ENCODE measurements around the gene TTC29. TPM values are rescaled to one million over a fixed set of nuclear protein-coding genes. Genes with fewer than 3 reads are reported as not detected.
A peak's percentile ranks its signal among the peaks of the same experiment; 100 is the strongest.

The TTC29 gene
- total RNA-seq, 1 donor from 2014 or later = 0.56 TPM

DNA sequence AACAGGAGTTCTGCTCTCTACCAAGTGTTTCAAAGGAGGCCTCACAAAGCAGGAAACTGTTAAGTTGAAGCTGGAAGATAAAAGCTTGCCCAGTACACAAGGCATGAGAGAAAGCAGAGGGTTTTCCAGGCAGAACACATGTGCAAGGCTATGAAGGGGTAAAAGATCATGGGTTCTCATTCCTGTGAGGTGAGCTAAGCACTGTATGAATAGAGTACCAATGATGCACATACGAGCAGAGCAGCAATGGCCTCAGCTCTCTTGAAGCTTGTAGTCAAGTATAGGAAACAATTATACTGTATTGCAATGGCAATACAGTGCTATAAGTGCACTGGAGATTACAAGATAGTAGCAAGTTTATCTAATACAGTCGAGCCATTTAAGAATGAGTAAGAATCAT is 18.0 kb downstream of the TTC29 start:
- Mint-ChIP-seq H3K9me3 (no peaks in the 10 kb centered on the region), H3K27me3 (ENCODE audit: low read depth) (peaks cover 4% of the 10 kb centered on the region), H3K36me3 (no peaks in the 10 kb centered on the region), H3K4me3 (no peak overlapping the region), H3K4me1 (no peaks in the 10 kb centered on the region), H3K27ac (no peak overlapping the region)
- TF ChIP-seq, protein P1, sequence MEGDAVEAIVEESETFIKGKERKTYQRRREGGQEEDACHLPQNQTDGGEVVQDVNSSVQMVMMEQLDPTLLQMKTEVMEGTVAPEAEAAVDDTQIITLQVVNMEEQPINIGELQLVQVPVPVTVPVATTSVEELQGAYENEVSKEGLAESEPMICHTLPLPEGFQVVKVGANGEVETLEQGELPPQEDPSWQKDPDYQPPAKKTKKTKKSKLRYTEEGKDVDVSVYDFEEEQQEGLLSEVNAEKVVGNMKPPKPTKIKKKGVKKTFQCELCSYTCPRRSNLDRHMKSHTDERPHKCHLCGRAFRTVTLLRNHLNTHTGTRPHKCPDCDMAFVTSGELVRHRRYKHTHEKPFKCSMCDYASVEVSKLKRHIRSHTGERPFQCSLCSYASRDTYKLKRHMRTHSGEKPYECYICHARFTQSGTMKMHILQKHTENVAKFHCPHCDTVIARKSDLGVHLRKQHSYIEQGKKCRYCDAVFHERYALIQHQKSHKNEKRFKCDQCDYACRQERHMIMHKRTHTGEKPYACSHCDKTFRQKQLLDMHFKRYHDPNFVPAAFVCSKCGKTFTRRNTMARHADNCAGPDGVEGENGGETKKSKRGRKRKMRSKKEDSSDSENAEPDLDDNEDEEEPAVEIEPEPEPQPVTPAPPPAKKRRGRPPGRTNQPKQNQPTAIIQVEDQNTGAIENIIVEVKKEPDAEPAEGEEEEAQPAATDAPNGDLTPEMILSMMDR (IDR thresholded peaks at IDR 0.05; ENCODE audit: unreplicated experiment) = no peak
- no peak for DNase-seq (ENCODE audit: low spot score in 2 of 2, unreplicated experiment in 2 of 2)

DNA sequence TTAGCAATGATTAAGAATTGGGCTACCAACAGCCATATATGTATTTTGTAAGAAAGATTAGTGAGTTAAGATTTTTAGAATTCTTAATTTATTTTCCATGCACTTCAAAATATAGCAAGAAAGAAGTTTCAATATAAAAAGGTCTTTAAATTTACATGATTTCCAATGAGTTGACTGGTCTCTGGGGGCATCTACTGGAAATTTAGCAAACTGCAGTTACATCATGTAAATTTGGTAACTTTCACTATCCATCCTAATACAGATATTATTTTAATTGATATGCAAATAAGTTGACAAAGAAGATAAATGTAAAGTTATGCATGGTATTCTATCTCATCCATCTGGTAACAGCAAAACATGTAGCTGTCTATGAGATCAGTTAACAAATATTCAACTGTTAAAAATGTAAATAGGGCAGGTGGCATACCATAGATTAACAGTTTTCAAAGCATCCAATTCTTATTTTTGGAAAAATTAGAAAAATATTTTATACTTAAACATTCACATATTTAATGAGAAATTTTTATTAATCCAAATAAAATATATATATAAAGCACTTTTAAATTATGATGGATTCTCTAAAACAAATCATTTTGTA is 29.1 kb downstream of the TTC29 start:
- H3K4me1 Mint-ChIP-seq = no peaks in the 10 kb centered on the region
- TF ChIP-seq, protein P1 (IDR thresholded peaks at IDR 0.05; ENCODE audit: unreplicated experiment) = peak; percentile 73
- H3K36me3 Mint-ChIP-seq = no peaks in the 10 kb centered on the region
- no peaks in the 10 kb centered on the region for H3K9me3 Mint-ChIP-seq
- H3K4me3 Mint-ChIP-seq = no peak overlapping the region
- H3K27ac Mint-ChIP-seq = no peak overlapping the region
- H3K27me3 Mint-ChIP-seq (ENCODE audit: low read depth) = peaks cover 23% of the 10 kb centered on the region
- DNase-seq (ENCODE audit: low spot score in 2 of 2, unreplicated experiment in 2 of 2) = no peak

DNA sequence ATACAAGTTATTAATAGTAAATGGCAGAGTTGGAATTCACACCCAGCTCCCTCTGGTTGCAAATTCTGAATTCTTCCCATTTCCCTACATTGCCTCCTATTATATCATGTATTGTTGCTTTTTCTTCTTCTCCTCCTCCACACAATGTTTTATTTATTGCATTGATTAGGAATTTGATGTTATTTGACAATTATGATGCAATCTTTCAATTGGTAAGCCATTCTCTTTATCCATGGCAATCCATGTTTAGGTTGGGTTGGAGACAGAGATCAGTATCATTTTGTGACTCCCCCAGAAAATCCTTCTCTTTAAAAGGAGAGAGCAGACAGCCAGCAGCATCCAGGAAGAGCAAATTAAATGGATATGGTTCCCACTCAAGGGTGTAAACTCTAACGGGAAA is 30.5 kb downstream of the TTC29 start:
- H3K27me3 Mint-ChIP-seq (ENCODE audit: low read depth) = peaks cover 25% of the 10 kb centered on the region
- TF ChIP-seq, protein P1 (IDR thresholded peaks at IDR 0.05; ENCODE audit: unreplicated experiment) = no peak
- no peaks in the 10 kb centered on the region for H3K36me3 Mint-ChIP-seq
- no peak overlapping the region for H3K27ac Mint-ChIP-seq
- H3K9me3 Mint-ChIP-seq = no peaks in the 10 kb centered on the region
- DNase-seq (ENCODE audit: low spot score in 2 of 2, unreplicated experiment in 2 of 2) = no peak
- H3K4me3 Mint-ChIP-seq = no peak overlapping the region
- H3K4me1 Mint-ChIP-seq = no peaks in the 10 kb centered on the region

DNA sequence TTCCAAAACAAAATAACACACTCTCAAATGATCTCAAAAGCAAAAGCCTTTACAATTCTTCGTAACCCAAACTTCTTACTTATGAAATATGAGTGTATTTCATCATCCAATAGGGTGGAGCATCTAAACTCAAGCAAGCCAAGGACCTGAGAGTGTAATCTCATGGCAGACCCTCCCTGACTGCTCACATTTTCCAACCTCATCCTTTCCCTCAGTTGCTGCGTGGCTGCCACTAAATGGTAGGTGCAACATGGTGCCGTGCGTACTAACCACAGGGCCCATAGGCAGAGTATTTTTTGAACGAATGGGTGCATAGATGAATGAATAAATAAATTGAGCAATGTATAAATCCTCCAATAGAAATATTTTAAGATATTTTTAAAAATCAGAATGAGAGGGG is 45.4 kb downstream of the TTC29 start:
- H3K4me1 Mint-ChIP-seq = no peaks in the 10 kb centered on the region
- peaks cover 39% of the 10 kb centered on the region for H3K27me3 Mint-ChIP-seq (ENCODE audit: low read depth)
- no peaks in the 10 kb centered on the region for H3K9me3 Mint-ChIP-seq
- TF ChIP-seq, protein P1 (IDR thresholded peaks at IDR 0.05; ENCODE audit: unreplicated experiment) = no peak
- H3K27ac Mint-ChIP-seq = no peak overlapping the region
- H3K4me3 Mint-ChIP-seq = no peak overlapping the region
- H3K36me3 Mint-ChIP-seq = no peaks in the 10 kb centered on the region
- DNase-seq (ENCODE audit: low spot score in 2 of 2, unreplicated experiment in 2 of 2) = no peak

DNA sequence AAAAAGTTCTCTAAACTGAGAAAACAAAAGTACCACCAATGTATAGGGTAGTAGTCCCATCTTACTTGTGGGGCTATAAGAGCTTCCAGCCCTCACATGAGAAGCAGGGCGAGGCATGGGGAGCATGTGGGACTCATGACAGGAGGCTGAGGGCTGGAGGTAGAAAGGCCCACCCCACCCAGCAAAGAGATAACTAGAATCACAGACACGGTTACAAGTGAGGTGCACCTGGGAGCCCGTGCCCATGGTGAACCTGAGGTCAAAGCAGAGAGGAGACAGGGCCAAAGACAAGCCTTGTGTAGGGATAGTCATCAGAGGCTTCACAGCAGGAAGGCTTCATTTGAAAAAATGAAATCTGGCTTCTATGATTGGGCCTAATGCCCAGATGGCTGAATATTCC is 55.4 kb downstream of the TTC29 start:
- Mint-ChIP-seq H3K36me3 (no peaks in the 10 kb centered on the region), H3K27ac (no peak overlapping the region), H3K4me3 (no peak overlapping the region), H3K4me1 (no peaks in the 10 kb centered on the region), H3K27me3 (ENCODE audit: low read depth) (peaks cover 6% of the 10 kb centered on the region), H3K9me3 (peaks cover 8% of the 10 kb centered on the region)
- no peak for DNase-seq (ENCODE audit: low spot score in 2 of 2, unreplicated experiment in 2 of 2)
- TF ChIP-seq, protein P1 (IDR thresholded peaks at IDR 0.05; ENCODE audit: unreplicated experiment) = no peak

DNA sequence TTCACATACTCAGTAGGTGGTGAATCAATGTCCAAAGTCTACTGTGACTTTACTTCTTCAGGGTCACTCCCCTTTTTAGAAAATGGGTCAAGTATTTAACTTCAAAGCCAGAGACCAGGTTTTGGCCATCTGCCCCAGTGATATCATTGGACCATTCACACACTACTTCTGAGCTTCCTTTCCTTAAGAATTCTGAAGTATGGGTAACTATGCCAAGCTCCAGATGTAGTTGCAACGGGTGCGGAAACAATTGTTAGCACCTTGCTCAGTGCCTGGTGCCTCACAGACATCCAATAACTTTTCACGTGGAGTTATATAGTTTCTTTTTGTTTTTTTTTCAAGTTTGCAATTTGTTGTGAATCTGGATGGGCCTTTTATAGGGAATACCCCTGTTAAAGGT is 62.6 kb downstream of the TTC29 start:
- H3K27me3 Mint-ChIP-seq (ENCODE audit: low read depth) = peaks cover 13% of the 10 kb centered on the region
- peaks cover 5% of the 10 kb centered on the region for H3K9me3 Mint-ChIP-seq
- H3K27ac Mint-ChIP-seq = no peak overlapping the region
- TF ChIP-seq, protein P1 (IDR thresholded peaks at IDR 0.05; ENCODE audit: unreplicated experiment) = no peak
- no peaks in the 10 kb centered on the region for H3K36me3 Mint-ChIP-seq
- H3K4me3 Mint-ChIP-seq = no peak overlapping the region
- DNase-seq (ENCODE audit: low spot score in 2 of 2, unreplicated experiment in 2 of 2) = no peak
- no peaks in the 10 kb centered on the region for H3K4me1 Mint-ChIP-seq

Measured in mesothelial cell of epicardium (in vitro differentiated cells).